OCI-M1 (cell line): ENCODE measurements around the gene DNMBP.
A peak's percentile ranks its signal among the peaks of the same experiment; 100 is the strongest.
"Not testable (repeated sequence)": the region's sequence is repeated elsewhere in the genome, so short reads cannot be mapped to it uniquely, and the experiment has no call there.

ENCODE experiments used
- DNase-seq: peaks from one replicate; lab custom pipeline; 2025; lab: John Stamatoyannopoulos, UW

The DNMBP gene

DNA sequence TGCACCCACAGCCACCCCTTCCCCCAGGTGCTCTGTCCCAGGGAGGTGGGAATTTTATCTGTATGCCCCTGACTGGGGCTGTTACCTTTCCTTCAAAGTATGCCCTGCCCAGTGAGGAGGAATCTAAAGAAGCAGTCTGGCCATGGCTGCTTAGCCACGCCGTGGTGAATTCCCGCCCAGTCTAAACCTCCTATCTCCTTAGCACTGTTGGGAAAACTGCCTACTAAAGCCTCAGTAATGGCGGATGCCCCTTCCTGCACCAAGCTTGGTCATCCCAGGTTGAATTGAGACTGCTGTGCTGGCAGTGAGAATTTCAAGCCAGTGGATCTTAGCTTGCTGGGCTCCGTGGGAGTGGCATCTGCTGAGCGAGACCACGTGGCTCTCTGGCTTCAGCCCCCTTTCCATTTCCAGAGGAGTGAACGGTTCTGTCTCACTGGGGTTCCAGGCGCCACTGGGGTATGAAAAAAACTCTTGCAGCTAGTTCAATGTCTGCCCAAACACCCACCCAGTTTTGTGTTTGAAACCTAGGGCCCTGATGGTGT, 140.1 kb downstream of the DNMBP start:
- DNase-seq: no peak

GRCh38 chr10:99867250-99867649, 142.5 kb downstream of the DNMBP start:
- DNase-seq: not testable (repeated sequence)

- not testable (repeated sequence) for DNase-seq
These were observed 146.1 kb downstream of the DNMBP start for GRCh38 chr10:99863535-99864240.

- DNase-seq: no peak
These were observed 149.3 kb downstream of the DNMBP start for GRCh38 chr10:99860466-99860865.

DNA sequence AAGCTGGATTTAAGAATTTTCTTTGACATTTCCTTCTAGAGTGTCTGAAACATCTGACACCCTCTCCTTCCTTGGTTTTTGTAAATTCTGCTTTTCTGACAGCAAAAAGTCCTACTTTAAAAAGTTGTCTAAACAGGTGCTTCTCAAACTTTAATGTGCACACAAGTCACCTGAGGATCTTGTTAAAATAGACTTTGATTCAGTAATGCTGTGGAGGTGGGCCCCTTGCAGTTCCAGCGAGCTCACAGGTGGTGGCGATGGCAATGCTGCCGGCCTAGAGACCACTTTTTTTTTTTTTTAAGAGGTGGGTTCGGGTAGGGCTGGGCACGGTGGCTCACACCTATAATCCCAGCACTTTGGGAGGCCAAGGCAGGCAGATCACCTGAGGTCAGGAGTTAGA, 150.2 kb downstream of the DNMBP start:
- peak; percentile 39 for DNase-seq

- DNase-seq: no peak
These were observed 150.9 kb downstream of the DNMBP start for GRCh38 chr10:99858849-99859248.

DNA sequence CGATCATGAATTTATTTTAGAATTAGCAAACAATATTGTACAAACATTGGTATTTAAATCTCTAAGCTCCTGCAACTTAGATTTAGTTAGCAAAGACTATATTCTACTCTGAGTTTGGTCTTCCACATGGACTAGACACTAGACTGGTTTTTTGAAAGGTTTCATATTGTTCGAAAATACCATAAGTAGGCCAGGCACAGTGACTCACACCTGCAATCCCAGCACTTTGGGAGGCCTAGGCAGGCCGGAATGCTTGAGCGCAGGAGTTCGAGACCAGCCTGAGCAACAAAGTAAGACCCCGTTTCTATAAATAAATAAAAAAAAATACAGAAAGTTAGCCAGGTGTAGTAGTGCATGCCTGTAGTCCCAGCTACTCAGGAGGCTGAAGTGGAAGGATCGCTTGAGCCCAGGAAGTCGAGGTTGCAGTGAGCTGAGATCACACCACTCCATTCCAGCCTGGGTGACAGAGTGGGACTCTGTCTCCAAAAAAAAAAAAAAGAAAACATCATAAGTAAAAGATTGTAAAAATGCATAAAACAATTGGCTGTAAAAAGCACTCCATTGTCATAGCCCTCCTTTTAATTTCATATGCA, 154.2 kb downstream of the DNMBP start:
- DNase-seq: no peak

DNA sequence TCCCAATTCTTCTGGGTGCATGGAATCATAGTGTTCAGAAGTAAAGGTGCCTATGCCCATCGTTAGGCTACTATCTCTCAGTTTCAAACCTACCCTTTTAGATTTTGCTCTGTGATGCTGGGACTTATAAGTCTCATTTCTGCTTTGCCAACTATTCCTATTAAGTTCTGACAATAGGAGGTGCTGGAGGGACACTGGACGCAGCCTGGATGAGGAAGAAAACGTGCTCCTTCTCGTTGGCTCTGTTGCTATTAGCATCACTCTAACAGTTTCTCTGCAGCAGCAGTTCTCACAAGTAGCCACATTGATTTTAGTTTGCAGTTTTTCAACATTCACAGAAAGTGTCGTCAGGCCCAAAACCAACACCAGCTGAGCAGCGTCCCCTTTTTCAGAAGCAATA, 154.9 kb downstream of the DNMBP start:
- DNase-seq: peak; percentile 36

- no peak for DNase-seq
These were observed 156.1 kb downstream of the DNMBP start for GRCh38 chr10:99853655-99854054.

GRCh38 chr10:99852481-99853213, 157.1 kb downstream of the DNMBP start:
- DNase-seq: no peak

DNA sequence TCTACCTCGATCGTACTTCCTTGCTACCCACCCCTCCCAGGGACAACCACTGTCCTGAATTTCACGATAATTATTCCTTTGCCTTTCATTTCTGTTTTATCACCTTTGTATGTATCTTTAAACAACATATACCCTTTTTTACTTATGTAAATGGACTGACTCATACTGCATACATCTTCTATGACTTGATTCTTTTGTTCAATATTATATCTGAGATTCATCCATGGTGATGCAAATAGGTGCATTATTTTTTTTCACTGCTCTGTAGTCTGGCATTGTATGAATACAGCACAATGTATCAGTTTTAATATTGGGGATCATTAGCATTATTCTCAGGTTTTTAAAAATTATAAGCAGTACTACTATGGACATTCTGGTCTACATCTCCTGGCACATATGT, 157.9 kb downstream of the DNMBP start:
- no peak for DNase-seq

DNA sequence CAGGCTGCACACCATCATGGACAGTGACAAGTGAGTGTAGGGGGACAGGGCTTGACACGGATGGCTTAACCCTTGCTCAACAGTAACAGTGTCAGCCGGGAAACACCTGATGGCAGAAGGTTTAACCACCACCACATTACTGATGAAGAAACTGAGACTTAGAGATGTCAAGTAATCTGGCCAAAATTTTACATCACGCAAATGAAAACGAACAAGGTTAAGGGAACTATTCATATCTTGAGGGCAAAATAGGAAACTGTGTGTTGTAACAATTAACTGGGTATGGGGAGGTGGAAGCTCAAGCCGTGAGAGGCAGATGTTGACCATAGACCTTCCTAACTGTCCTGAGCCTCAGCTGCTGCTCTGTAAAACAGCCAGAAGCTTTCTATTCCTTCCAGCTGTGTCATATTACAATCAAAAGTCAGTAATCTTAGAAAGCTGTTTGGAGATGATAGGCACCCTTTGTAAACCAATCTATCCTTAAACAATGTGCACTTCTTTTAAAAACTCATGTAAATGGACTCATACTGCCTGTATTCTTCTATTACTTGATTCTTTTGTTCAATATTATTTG, 158.9 kb downstream of the DNMBP start:
- DNase-seq: no peak

DNA sequence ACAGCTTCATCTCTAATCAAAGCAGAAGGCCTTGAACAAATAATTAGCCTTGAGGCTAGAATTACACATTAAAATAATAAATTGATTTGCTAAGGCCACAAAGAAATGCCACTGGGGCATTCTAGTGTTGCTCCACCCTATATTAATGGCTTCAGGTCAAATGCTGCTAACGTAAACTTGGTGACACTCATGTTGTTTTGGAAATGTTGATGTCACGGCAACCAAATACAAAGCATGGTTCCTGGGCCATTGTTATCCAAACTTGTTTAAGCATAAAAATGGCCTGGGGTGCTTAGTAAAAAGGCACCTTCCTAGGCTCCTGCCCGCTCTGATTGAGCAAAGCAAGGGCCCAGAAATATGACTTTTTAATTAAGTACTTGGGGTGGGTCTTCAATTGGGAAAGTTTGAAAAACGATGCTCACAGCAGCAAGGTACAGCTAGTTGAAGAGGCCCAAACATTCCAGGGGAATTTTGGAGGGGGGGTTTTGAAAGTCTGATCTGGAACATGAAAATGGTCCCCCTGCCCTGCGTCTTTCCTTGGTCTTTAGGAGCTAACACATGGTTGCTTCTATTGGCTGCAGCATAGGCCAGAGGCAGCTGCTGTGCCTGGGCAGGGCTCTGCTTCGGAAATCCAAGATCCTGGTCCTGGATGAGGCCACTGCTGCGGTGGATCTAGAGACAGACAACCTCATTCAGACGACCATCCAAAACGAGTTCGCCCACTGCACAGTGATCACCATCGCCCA, 159.6 kb downstream of the DNMBP start:
- DNase-seq: no peak

GRCh38 chr10:99849536-99849935, 160.2 kb downstream of the DNMBP start:
- no peak for DNase-seq

DNA sequence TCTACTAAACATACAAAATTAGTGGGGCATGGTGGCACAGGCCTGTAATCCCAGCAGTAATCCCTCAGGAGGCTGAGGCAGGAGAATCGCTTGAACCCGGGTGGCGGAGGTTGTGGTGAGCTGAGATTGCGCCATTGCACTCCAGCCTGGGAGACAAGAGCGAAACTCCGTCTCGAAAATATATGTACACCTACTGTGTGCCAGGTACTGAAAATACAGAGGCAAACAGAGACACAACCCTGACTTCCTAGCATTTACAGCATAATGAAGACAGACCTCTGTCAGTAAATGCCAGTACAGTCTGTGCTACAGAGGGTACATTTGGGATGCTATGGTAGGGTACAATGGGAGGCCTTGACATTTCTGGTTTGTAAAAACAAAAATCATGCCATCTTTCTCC, 160.7 kb downstream of the DNMBP start:
- DNase-seq: no peak

GRCh38 chr10:99845837-99846382, 163.8 kb downstream of the DNMBP start:
- DNase-seq: peak; percentile 91

GRCh38 chr10:99844433-99844955, 165.3 kb downstream of the DNMBP start:
- no peak for DNase-seq

DNA sequence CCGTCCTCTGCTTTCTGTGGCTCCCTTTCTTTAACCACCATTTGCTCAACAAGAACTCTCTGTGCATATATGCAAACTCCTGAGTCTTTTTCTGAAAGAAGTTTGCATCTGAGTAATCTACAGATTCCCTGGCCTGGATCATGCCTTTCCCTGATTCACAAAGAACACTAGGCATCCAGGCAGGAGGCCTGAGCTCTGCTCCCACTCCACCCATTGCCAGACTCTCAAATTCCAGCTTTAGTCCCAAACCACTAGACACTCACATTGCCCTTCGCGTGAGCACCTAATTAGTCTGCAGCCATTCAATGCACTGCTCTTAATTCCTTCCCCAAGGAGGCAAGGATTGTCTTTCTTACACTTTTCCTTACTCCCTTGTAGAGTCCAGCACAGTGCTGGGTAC, 166.4 kb downstream of the DNMBP start:
- DNase-seq: no peak

- DNase-seq: no peak
These were observed 168.0 kb downstream of the DNMBP start for GRCh38 chr10:99841746-99842145.

DNA sequence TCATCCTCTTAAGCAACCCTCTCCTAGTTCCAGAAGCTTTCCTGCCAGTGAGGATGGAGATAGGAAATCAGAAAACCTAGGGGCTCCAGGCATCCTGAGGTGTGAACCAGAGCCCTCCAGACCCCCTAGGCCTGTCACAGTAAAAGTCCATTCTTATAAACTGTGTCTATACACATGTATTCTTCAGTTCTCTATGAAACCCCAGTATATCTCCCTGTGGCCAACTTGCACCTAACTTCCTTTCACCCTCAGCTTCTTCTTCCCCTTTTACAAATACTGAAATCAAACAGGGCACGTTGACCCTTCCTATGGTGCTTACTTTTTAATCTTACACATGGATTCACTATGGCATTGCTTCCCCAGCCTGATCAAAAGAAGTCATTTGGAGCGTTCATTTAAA, 168.9 kb downstream of the DNMBP start:
- DNase-seq: not testable (repeated sequence)

GRCh38 chr10:99836711-99837110, 173.0 kb downstream of the DNMBP start:
- DNase-seq: no peak
